GM12865 (cell line): ENCODE data around the gene SELENOO.

Experiments
- DNase-seq: peaks from one replicate; pipeline ENCODE4 v3.0.0; 2010; ENCODE audit warnings: low read depth
- H3K4me3 ChIP-seq: 2 replicates; pipeline ENCODE4 v1.5.1; 2011; ENCODE audit warnings: mild to moderate bottlenecking, low read depth, low read length, control low read depth
- CTCF ChIP-seq: IDR thresholded peaks from 2 replicates; pipeline ENCODE4 v1.5.1; 2011; ENCODE audit warnings: low read length, control low read depth, low read depth, inconsistent platforms; ENCODE audit not compliant: insufficient read depth; ENCODE audit errors: missing control alignments

Gene SELENOO

DNA sequence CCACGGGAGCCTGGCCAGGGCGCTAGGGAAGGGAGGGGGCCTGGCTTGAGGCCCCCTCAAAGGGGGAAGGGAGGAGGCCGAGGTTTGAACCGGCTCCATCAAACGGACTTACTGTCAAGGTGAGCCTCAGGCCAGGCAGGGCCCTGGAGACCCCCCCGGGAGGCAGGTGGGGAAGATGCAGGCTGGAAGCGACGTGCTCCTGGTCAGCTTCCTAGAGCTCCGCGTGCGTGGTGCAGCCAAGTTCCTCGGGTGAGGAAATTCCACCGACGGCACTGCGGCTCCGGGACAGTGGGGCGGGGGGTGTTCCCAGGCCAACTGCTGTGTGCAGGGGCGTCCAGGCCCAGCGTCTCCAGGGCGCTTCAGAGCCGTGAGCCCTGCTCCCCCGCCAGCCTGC lies 22.3 kb upstream of the SELENOO start:
- H3K4me3 ChIP-seq = no peak overlapping the region
- no peak for TF ChIP-seq CTCF
- no peak for DNase-seq

- DNase-seq = no peak
- no peak overlapping the region for H3K4me3 ChIP-seq
- TF ChIP-seq CTCF = no peak
Measured at GRCh38 chr22:50178871-50179869, 21.6 kb upstream of the SELENOO start.

DNA sequence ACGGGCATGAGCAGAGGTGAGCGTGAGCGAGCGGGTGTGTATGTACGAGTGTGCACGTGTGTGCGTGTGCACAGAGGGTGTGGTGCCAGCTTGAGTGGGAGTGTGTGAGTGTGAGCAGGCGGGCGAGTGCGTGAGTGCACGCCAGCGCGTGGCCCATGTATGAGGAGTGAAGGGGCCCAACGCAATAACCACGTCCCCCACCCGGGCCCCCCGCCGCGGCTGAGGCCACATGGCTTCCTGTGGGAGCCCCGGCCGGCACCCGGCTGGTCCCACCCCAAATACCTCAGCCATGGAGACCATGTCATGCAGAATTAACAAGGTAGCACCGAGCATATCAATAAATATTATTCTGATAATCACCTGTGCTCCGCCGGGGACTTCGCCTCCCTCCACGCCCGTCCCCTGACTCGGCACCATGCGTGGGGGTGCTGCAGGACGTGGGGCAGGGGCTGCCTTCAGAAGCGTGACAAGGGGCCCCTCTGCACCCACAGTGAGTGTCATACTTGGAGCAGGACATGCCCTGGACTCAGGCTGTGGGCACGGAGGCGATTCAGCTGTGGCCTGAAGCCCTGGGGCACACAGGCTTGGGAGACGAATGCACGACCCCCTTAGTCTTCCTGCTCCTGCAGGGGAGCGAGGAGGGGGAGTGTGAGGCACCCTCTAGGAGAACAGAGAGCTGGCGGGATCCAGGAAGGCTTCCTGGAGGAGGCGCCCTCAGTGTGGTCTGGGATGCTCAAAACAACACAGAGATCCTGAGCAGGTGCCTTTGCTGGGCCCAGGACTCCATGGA lies 20.7 kb upstream of the SELENOO start:
- no peak for TF ChIP-seq CTCF
- no peak overlapping the region for H3K4me3 ChIP-seq
- no peak for DNase-seq

DNA sequence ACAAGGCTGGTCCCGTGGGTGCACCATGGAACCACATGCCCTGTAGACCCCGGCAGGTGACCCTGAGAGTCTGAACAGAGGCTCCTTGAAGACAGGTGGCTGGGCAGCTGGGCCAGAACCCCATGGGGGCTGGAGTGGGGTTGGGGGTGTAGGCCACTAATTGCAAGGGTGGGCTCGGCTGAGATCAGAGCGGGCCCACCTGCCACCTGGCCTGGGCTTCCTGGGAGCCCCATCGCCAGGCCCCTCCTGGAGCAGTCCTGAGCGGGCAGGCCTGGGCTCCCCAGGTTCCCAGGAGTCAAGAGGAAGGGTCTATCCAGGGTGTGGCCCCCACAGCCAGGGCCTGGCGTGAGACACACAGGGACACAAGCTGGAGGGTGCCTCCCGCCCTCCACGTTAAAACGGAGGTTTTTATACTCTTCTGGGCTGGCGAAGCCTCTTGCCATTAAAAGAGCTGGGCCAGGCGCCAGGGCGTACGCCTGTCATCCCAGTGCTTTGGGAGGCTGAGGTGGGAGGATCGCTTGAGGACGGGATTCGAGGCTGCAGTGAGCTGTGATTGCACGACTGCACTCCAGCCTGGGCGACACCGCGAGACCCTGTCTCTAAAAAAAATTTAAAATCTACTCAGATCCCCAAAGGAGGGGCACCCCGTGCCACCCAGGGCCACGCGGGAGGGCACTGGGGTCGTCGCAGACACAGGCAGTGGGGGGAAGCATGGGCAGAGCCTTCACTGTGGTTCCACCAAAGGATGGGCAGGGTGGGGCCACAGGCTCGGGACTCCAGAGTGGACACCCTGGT lies 19.9 kb upstream of the SELENOO start:
- TF ChIP-seq CTCF = no peak
- DNase-seq = no peak
- H3K4me3 ChIP-seq = no peak overlapping the region

DNA sequence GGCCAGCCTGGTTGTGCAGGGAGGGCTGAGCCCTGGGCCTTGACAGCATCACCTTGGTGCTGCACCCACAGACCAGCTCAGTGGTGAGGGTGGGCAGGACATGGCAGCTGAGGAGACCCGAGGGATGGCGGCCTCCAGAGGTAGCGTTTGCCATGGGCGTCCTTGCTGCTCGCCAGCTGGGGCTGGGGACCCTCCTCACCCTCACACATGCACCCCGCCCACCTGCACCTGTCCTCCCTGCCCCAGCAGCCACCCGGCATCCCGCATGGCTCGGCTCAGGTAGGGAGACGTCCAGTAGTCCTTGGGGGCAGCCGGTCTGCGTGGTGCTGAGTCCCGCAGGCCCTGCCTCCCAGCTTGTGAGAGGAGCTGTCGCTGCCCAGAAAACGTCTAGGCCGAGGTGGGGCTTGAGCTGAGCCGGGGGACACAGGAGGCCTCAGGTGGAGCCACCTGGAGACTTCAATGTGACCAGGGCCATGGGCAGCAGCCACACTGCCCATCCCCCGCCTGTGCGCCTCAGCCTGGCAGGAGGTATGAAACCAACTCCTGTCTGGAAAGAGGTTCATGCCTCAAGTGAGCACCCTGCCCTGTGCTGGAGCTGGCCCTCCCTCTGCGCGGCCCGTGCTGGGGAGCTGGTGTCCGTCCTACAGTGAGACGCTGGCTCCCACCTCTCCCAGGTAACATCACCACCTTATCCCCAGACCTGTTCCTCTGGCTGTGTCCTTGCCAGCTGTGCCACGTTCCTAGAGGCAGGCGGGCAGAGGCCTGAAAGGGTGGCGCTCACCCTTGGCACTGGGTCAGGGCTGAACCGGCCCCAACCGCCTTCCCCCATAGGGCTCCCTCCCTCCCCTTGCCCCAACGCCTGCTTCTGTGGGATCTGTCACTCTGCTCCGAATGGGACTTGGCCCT lies 18.4 kb upstream of the SELENOO start:
- H3K4me3 ChIP-seq = no peak overlapping the region
- TF ChIP-seq CTCF = no peak
- no peak for DNase-seq
